ENCODE data around the gene RGS16. TPM values are rescaled to one million over a fixed set of nuclear protein-coding genes. Genes with fewer than 3 reads are reported as not detected.

Gene RGS16, protein sequence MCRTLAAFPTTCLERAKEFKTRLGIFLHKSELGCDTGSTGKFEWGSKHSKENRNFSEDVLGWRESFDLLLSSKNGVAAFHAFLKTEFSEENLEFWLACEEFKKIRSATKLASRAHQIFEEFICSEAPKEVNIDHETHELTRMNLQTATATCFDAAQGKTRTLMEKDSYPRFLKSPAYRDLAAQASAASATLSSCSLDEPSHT
- polyA plus RNA-seq (2013, experiment 1 of 2) = 7.3 TPM
- polyA plus RNA-seq (2013, experiment 2 of 2) = 6.6 TPM

DNA sequence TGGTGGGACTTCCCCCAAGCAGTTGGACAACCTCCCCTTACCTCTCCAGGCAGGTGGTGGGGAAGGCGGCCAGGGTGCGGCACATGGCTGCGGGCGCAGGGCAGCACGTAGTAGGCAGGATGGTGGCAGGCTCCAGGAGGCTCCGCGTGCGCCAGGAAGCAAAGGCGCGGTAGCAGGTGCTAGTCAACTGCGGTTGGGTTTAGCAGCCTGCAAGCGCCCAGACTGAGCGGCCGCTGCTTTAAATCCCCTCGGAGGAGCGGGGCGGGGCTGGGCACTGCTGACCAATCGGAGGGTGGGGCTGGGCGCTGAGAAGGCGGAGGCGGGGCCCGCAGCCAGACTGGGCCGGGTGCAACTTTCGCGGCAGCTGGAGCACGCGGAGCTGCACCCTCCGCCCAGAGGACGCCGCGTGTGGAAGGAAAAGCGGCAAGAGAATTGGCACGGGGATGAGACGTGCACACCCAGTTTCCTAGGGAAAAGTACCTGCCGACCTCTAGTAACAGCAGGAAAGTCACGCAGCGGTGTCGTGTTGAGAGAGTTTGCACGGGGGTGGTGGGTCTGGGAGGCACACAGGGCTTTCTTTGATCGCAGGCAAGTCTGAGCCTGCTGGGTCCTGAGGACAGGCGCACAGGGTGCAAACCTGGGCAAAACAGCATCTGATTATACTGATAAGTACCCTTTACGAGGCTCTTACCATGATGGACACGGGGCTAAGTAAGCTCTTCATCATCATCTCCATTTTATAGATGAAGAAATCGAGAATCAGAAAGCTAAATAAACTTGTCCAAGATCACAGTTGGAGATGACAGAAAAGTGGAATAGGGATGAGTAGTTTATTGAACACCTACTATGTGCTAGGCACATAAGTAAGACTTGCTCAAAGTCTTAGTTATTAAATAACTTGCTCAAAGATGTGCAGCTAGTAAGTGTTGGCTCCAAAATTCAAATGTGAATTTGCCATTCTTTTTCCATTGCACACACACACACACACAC lies at the start of gene RGS16:
RGS16 (minus strand) TSS at position 215 of the 990 bp plus-strand sequence; CDS start at position 85, 130 bp downstream.
- WGBS, 2 experiments (ENCODE audit: insufficient coverage in 2 of 2) = 7 to 9% methylated on average over 35 to 36 of the region's 44 CpGs
- H3K36me3 ChIP-seq (ENCODE audit: control insufficient read depth, insufficient read depth, low read length) = peaks cover 3% of the 10 kb centered on the region
- peak within 1 kb of the TSS; percentile 27 for H3K4me3 ChIP-seq (ENCODE audit: extremely low read depth, insufficient read depth, low read length, poor library complexity, severe bottlenecking)
- H3K27ac ChIP-seq (ENCODE audit: low read depth, low read length, severe bottlenecking) = no peak within 1 kb of the TSS
- H3K4me1 ChIP-seq (ENCODE audit: control insufficient read depth, insufficient read depth, low read length, poor library complexity, severe bottlenecking) = peaks cover 13% of the 10 kb centered on the region
- H3K9me3 ChIP-seq (ENCODE audit: control insufficient read depth, low read length) = no peaks in the 10 kb centered on the region

DNA sequence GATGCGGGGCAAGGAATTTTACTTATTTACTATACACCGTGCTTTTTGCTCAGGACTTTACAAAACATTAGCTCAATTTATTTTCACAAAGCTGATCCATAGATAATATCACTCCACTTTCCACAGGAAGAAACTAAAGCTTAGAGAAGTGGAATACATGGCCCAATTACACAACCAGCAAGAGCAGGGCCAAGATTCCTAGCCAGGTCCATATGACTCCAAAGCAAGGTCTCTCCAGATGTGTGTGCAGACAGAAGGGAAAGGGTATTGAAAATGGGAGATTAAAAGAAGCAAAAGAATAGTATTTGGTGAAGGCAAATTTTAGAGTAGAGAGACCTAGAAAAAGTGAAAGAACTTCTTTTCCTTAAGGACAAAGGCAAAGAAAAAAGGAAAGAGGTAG lies 49.8 kb upstream of the RGS16 start:
- Histone ChIP-seq H3K4me1 (ENCODE audit: control insufficient read depth, insufficient read depth, low read length, poor library complexity, severe bottlenecking) (no peaks in the 10 kb centered on the region), H3K4me3 (ENCODE audit: extremely low read depth, insufficient read depth, low read length, poor library complexity, severe bottlenecking) (no peak overlapping the region), H3K9me3 (ENCODE audit: control insufficient read depth, low read length) (no peaks in the 10 kb centered on the region), H3K27ac (ENCODE audit: low read depth, low read length, severe bottlenecking) (no peak overlapping the region), H3K36me3 (ENCODE audit: control insufficient read depth, insufficient read depth, low read length) (no peaks in the 10 kb centered on the region)
- WGBS, 2 experiments (ENCODE audit: insufficient coverage in 2 of 2) = no CpG with 5 or more reads among the region's 2 CpGs

DNA sequence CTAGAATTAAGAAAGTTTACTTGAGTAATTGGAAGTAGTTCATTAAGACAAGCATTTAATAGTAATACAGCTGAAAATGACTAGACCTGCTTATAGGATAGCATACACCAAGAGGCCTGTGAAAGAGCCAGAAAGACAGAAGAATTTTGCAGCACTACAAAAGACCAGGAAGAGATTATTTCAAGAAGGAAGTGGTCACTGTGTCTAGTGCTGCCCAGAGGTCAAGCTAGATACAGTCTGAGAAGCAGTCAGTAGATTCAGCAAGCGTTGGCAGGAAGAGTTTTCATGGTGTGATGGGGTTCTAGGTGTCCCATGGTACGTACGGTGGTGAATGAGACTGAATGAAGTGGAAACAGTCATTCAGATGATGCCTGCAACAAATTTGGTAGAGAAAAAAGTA lies 48.7 kb upstream of the RGS16 start:
- H3K4me1 ChIP-seq (ENCODE audit: control insufficient read depth, insufficient read depth, low read length, poor library complexity, severe bottlenecking) = no peaks in the 10 kb centered on the region
- 70 to 78% methylated on average over 3 of the region's 3 CpGs for WGBS, 2 experiments (ENCODE audit: insufficient coverage in 2 of 2)

DNA sequence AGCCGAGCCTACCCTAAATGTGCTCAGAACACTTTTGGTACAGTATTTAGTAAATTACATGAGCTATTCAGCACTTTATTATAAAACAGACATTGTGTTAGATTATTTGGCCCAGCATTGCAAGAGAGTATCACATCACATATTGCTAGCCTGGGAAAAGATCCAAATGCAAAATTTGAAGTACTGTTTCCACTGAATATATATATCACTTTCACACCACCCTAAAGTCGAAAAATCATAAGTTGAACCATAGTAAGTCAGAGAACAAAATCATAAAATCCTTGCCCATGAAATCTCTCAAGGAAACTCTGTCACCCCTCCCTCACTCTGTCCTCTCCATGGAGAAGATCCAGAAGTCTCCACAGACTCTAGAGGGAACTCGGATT lies 47.1 kb upstream of the RGS16 start:
- Histone ChIP-seq H3K4me1 (ENCODE audit: control insufficient read depth, insufficient read depth, low read length, poor library complexity, severe bottlenecking) (no peaks in the 10 kb centered on the region), H3K36me3 (ENCODE audit: control insufficient read depth, insufficient read depth, low read length) (no peaks in the 10 kb centered on the region), H3K9me3 (ENCODE audit: control insufficient read depth, low read length) (no peaks in the 10 kb centered on the region), H3K4me3 (ENCODE audit: extremely low read depth, insufficient read depth, low read length, poor library complexity, severe bottlenecking) (no peak overlapping the region), H3K27ac (ENCODE audit: low read depth, low read length, severe bottlenecking) (no peak overlapping the region)
- WGBS, 2 experiments (ENCODE audit: insufficient coverage in 2 of 2) = 81 to 100% methylated on average over 1 to 2 of the region's 3 CpGs

More for the DNA sequence above, 48.7 kb upstream of the RGS16 start:
- no peak overlapping the region for H3K4me3 ChIP-seq (ENCODE audit: extremely low read depth, insufficient read depth, low read length, poor library complexity, severe bottlenecking)
- H3K9me3 ChIP-seq (ENCODE audit: control insufficient read depth, low read length) = no peaks in the 10 kb centered on the region
- H3K27ac ChIP-seq (ENCODE audit: low read depth, low read length, severe bottlenecking) = no peak overlapping the region
- H3K36me3 ChIP-seq (ENCODE audit: control insufficient read depth, insufficient read depth, low read length) = no peaks in the 10 kb centered on the region

DNA sequence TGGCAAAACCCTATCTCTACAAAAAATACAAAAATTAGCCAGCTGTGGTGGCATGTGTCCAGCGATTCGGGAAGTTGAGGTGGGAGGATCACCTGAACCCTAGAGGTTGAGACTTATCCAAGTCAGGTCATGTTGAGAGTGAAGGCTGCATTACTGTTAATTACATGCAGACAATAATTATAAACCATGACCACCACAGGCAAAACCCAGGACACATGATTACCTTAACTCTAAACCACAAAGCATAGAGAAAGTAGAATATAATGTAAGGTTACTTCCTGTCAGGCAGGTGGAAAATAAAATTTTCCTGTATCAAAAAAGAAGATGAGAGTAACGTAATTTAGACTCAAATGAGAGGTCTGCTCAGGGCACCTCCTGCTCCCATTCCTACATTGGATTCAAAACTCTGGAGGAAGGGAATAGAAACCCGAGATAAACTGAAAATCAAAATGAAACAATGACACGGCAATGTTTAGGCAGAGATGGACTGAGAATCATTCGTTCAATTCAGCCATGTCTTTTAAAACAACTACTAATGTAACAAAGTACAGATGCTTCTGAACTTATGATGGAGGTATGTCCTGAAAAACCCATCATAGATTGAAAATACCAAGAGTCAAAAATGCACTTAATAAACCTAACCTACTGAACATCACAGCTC lies 46.6 kb upstream of the RGS16 start:
- H3K9me3 ChIP-seq (ENCODE audit: control insufficient read depth, low read length) = no peaks in the 10 kb centered on the region
- no peak overlapping the region for H3K4me3 ChIP-seq (ENCODE audit: extremely low read depth, insufficient read depth, low read length, poor library complexity, severe bottlenecking)
- no peaks in the 10 kb centered on the region for H3K36me3 ChIP-seq (ENCODE audit: control insufficient read depth, insufficient read depth, low read length)
- WGBS, 2 experiments (ENCODE audit: insufficient coverage in 2 of 2) = 92 to 100% methylated on average over 2 to 3 of the region's 6 CpGs
- H3K4me1 ChIP-seq (ENCODE audit: control insufficient read depth, insufficient read depth, low read length, poor library complexity, severe bottlenecking) = no peaks in the 10 kb centered on the region
- no peak overlapping the region for H3K27ac ChIP-seq (ENCODE audit: low read depth, low read length, severe bottlenecking)

DNA sequence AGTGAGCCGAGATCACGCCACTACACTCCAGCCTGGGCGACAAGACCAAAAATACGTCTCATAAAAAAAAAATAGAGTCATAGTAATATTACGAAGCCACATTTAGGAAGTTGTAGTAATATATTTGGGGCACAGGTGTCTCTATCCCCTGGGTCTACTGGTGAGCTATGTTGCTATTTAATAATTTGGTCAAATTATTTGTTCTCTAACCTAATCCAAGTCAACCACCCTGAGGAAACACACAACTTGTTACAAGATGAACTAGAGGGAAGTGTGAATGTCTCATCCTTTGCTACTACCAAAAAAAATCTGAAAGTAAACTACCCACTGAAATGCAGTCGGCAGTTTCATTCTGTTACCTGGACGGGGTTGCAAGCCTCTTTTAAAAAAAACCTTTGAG lies 44.9 kb upstream of the RGS16 start:
- no peaks in the 10 kb centered on the region for H3K36me3 ChIP-seq (ENCODE audit: control insufficient read depth, insufficient read depth, low read length)
- H3K9me3 ChIP-seq (ENCODE audit: control insufficient read depth, low read length) = no peaks in the 10 kb centered on the region
- no peak overlapping the region for H3K4me3 ChIP-seq (ENCODE audit: extremely low read depth, insufficient read depth, low read length, poor library complexity, severe bottlenecking)
- H3K4me1 ChIP-seq (ENCODE audit: control insufficient read depth, insufficient read depth, low read length, poor library complexity, severe bottlenecking) = no peaks in the 10 kb centered on the region
- WGBS, 2 experiments (ENCODE audit: insufficient coverage in 2 of 2) = 80 to 100% methylated on average over 1 to 6 of the region's 7 CpGs
- H3K27ac ChIP-seq (ENCODE audit: low read depth, low read length, severe bottlenecking) = no peak overlapping the region

- H3K27ac ChIP-seq (ENCODE audit: low read depth, low read length, severe bottlenecking) = no peak overlapping the region
- WGBS, 2 experiments (ENCODE audit: insufficient coverage in 2 of 2) = 83 to 94% methylated on average over 2 of the region's 2 CpGs
- no peak overlapping the region for H3K4me3 ChIP-seq (ENCODE audit: extremely low read depth, insufficient read depth, low read length, poor library complexity, severe bottlenecking)
- no peaks in the 10 kb centered on the region for H3K9me3 ChIP-seq (ENCODE audit: control insufficient read depth, low read length)
- no peaks in the 10 kb centered on the region for H3K4me1 ChIP-seq (ENCODE audit: control insufficient read depth, insufficient read depth, low read length, poor library complexity, severe bottlenecking)
- H3K36me3 ChIP-seq (ENCODE audit: control insufficient read depth, insufficient read depth, low read length) = no peaks in the 10 kb centered on the region
Measured at GRCh38 chr1:182646739-182647138, 42.5 kb upstream of the RGS16 start.

- H3K27ac ChIP-seq (ENCODE audit: low read depth, low read length, severe bottlenecking) = no peak overlapping the region
- H3K9me3 ChIP-seq (ENCODE audit: control insufficient read depth, low read length) = no peaks in the 10 kb centered on the region
- no peak overlapping the region for H3K4me3 ChIP-seq (ENCODE audit: extremely low read depth, insufficient read depth, low read length, poor library complexity, severe bottlenecking)
- no peaks in the 10 kb centered on the region for H3K36me3 ChIP-seq (ENCODE audit: control insufficient read depth, insufficient read depth, low read length)
- no peaks in the 10 kb centered on the region for H3K4me1 ChIP-seq (ENCODE audit: control insufficient read depth, insufficient read depth, low read length, poor library complexity, severe bottlenecking)
- 88 to 89% methylated on average over 2 to 3 of the region's 4 CpGs for WGBS, 2 experiments (ENCODE audit: insufficient coverage in 2 of 2)
Measured at GRCh38 chr1:182644886-182645285, 40.7 kb upstream of the RGS16 start.

- H3K4me1 ChIP-seq (ENCODE audit: control insufficient read depth, insufficient read depth, low read length, poor library complexity, severe bottlenecking) = no peaks in the 10 kb centered on the region
- H3K9me3 ChIP-seq (ENCODE audit: control insufficient read depth, low read length) = no peaks in the 10 kb centered on the region
- H3K36me3 ChIP-seq (ENCODE audit: control insufficient read depth, insufficient read depth, low read length) = no peaks in the 10 kb centered on the region
- H3K4me3 ChIP-seq (ENCODE audit: extremely low read depth, insufficient read depth, low read length, poor library complexity, severe bottlenecking) = no peak overlapping the region
- H3K27ac ChIP-seq (ENCODE audit: low read depth, low read length, severe bottlenecking) = no peak overlapping the region
- 93 to 96% methylated on average over 2 to 3 of the region's 3 CpGs for WGBS, 2 experiments (ENCODE audit: insufficient coverage in 2 of 2)
Measured at GRCh38 chr1:182643699-182644098, 39.5 kb upstream of the RGS16 start.

DNA sequence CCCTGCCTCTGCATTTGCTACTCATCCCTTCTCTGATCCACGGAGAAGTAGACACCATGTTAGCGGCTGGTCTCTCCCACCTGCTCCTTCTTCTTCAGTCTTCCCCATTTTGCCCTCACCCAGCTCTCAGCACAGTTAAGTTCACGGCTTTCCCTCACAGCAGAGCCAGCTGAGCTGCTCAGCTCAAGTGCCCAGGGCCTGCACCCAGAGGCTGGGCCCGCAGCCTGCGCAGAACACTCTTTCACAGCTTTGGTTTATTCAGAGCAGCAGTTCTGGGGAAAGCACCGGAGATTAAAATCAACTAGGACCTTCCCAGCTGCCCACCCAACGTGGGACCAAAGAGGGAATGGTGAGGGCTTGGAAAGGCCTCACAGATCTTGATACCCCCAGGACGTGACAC lies 38.3 kb upstream of the RGS16 start:
- no peak overlapping the region for H3K27ac ChIP-seq (ENCODE audit: low read depth, low read length, severe bottlenecking)
- H3K4me1 ChIP-seq (ENCODE audit: control insufficient read depth, insufficient read depth, low read length, poor library complexity, severe bottlenecking) = no peaks in the 10 kb centered on the region
- H3K4me3 ChIP-seq (ENCODE audit: extremely low read depth, insufficient read depth, low read length, poor library complexity, severe bottlenecking) = no peak overlapping the region
- 91 to 93% methylated on average over 5 of the region's 8 CpGs for WGBS, 2 experiments (ENCODE audit: insufficient coverage in 2 of 2)
- H3K36me3 ChIP-seq (ENCODE audit: control insufficient read depth, insufficient read depth, low read length) = no peaks in the 10 kb centered on the region
- no peaks in the 10 kb centered on the region for H3K9me3 ChIP-seq (ENCODE audit: control insufficient read depth, low read length)

Data from mesodermal cell (in vitro differentiated cells).